ENCODE measurements around the gene GALNT10. TPM values are rescaled to one million over a fixed set of nuclear protein-coding genes. Genes with fewer than 3 reads are reported as not detected.

The GALNT10 gene
- polyA plus RNA-seq, 1 donor (not counting 4 experiments of a cell fraction or from before 2014, with no cell fraction given): 17.9 TPM

DNA sequence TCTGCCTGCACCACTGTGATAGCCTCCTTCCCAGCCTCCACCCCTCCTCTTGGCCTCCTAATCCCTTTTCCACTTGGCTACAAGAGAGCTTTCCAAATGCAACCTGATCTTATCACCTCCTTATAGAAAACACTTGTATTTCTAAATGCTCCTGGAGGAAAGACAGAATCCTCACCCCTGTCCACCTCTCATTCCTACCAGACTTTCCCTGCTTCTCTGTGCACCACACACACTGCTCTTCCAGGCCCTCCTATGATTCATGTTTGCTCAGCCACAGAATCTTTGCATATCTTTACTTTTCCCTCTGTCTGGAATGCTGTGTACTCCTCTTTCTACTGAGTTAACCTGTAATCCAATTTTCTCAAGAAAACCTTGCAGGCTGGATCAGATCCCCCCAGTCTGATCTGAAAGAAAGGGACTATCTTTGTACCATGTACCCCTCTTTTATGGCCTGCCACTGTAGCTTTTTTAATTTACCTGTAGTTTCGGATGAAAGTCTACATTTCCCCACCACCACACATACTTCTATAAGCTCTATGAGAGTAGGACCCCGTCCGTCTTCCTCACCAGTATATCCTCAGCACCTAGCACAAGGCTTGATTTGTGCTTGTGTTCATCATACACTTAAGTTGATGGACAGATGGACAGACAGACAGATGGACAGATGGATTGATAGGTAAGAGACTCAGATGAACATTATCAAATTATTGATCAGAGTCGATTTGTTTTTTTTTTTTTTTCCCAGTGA, 95.3 kb downstream of the GALNT10 start:
- Histone ChIP-seq H3K27me3 (ENCODE audit: control insufficient read depth, extremely low read depth, insufficient read depth, low read length) (no peaks in the 10 kb centered on the region), H3K79me2 (ENCODE audit: control insufficient read depth, insufficient read depth, low read length) (no peaks in the 10 kb centered on the region), H2AFZ (ENCODE audit: control insufficient read depth, low read length) (no peak overlapping the region), H3K36me3 (ENCODE audit: control insufficient read depth in 2 of 2, extremely low read depth in 1 of 2, insufficient read depth in 2 of 2, low read length in 2 of 2) (no peaks in the 10 kb centered on the region), H3K27ac (ENCODE audit: control insufficient read depth, insufficient read depth, low read length) (no peak overlapping the region), H3K4me1 (ENCODE audit: control insufficient read depth, extremely low read depth, insufficient read depth, low read length) (no peaks in the 10 kb centered on the region), H3K9me3 (ENCODE audit: control insufficient read depth, low read depth, low read length) (no peaks in the 10 kb centered on the region), H3K4me2 (ENCODE audit: control insufficient read depth, extremely low read depth, insufficient read depth, low read depth, low read length) (no peak overlapping the region), H3K9ac (ENCODE audit: control insufficient read depth, extremely low read depth, insufficient read depth, low read length) (no peak overlapping the region), H4K20me1 (ENCODE audit: control insufficient read depth, extremely low read depth, insufficient read depth, low read length) (no peaks in the 10 kb centered on the region), H3K9me1 (ENCODE audit: control insufficient read depth, extremely low read depth, insufficient read depth, low read length) (peaks cover 3% of the 10 kb centered on the region), H3K4me3 (ENCODE audit: control insufficient read depth in 2 of 3, extremely low read depth in 1 of 3, insufficient read depth in 2 of 3, low read depth in 1 of 3, low read length in 3 of 3) (no peak overlapping the region)
- no peak for DNase-seq (ENCODE audit: low read depth, low spot score)
- TF ChIP-seq CTCF (optimal IDR thresholded peaks at IDR 0.05 in 1 of 3, IDR thresholded peaks at IDR 0.05 in 1 of 3, conservative IDR thresholded peaks at IDR 0.05 in 1 of 3; ENCODE audit: extremely low read depth in 1 of 3, insufficient read depth in 2 of 3, low read length in 3 of 3) (no peak), EZH2 (IDR thresholded peaks at IDR 0.05; ENCODE audit: low read length) (no peak)
- dilution Hi-C loops (cut with MboI; ENCODE audit: extremely low pct_ligation_motif_present, low sequenced_read_pairs): no loop called here
- FAIRE-seq: no peak

DNA sequence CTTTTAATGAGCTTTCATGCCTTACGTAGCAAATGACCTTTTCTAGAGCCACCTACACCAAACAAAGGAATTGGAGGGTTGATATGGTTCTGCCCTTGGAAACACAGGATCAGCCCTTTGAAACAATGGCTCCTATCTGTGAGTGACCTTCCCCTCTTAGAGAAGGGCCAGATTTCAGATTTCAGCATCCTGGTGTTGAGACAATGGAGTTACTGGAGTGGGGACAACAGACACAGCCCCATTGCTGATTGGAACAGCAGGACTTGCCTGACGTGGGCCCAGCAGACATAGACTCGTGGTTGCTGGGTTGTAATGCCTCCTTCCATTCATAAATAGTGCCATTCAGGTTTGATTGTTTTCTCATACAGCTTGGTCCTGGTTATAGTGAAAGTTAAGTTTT, 96.0 kb downstream of the GALNT10 start:
- FAIRE-seq: no peak

More for the DNA sequence above, 96.0 kb downstream of the GALNT10 start:
- Histone ChIP-seq H3K9ac (ENCODE audit: control insufficient read depth, extremely low read depth, insufficient read depth, low read length) (no peak overlapping the region), H3K79me2 (ENCODE audit: control insufficient read depth, insufficient read depth, low read length) (no peaks in the 10 kb centered on the region), H3K27me3 (ENCODE audit: control insufficient read depth, extremely low read depth, insufficient read depth, low read length) (no peaks in the 10 kb centered on the region), H3K9me3 (ENCODE audit: control insufficient read depth, low read depth, low read length) (no peaks in the 10 kb centered on the region), H3K27ac (ENCODE audit: control insufficient read depth, insufficient read depth, low read length) (no peak overlapping the region), H3K9me1 (ENCODE audit: control insufficient read depth, extremely low read depth, insufficient read depth, low read length) (peaks cover 4% of the 10 kb centered on the region), H2AFZ (ENCODE audit: control insufficient read depth, low read length) (no peak overlapping the region), H3K36me3 (ENCODE audit: control insufficient read depth in 2 of 2, extremely low read depth in 1 of 2, insufficient read depth in 2 of 2, low read length in 2 of 2) (no peaks in the 10 kb centered on the region), H3K4me1 (ENCODE audit: control insufficient read depth, extremely low read depth, insufficient read depth, low read length) (no peaks in the 10 kb centered on the region), H4K20me1 (ENCODE audit: control insufficient read depth, extremely low read depth, insufficient read depth, low read length) (no peaks in the 10 kb centered on the region), H3K4me2 (ENCODE audit: control insufficient read depth, extremely low read depth, insufficient read depth, low read depth, low read length) (no peak overlapping the region), H3K4me3 (ENCODE audit: control insufficient read depth in 2 of 3, extremely low read depth in 1 of 3, insufficient read depth in 2 of 3, low read depth in 1 of 3, low read length in 3 of 3) (no peak overlapping the region)
- dilution Hi-C loops (cut with MboI; ENCODE audit: extremely low pct_ligation_motif_present, low sequenced_read_pairs): no loop called here
- no peak for DNase-seq (ENCODE audit: low read depth, low spot score)
- TF ChIP-seq CTCF (optimal IDR thresholded peaks at IDR 0.05 in 1 of 3, IDR thresholded peaks at IDR 0.05 in 1 of 3, conservative IDR thresholded peaks at IDR 0.05 in 1 of 3; ENCODE audit: extremely low read depth in 1 of 3, insufficient read depth in 2 of 3, low read length in 3 of 3): no peak
- no peak for TF ChIP-seq EZH2 (IDR thresholded peaks at IDR 0.05; ENCODE audit: low read length)

All from keratinocyte (primary cell).